Vagina (tissue), 2 donors: ENCODE measurements around the gene CXXC4.

ENCODE experiments used
- CTCF ChIP-seq, 3 experiments: fragments of 450-650 bp in 2 of 3; fragments of 200-600 bp in 1 of 3; sonication (generic) in 1 of 3; IDR thresholded peaks; one replicate each; pipeline ENCODE4 v1.5.1; 2017 to 2019; ENCODE audit warnings: antibody characterized with exemption in 3 of 3, mild to moderate bottlenecking in 2 of 3, moderate library complexity in 2 of 3
- POLR2A ChIP-seq, 2 donors: fragments of 450-650 bp; IDR thresholded peaks; one replicate each; pipeline ENCODE4 v1.6.1; 2017; ENCODE audit warnings: antibody characterized with exemption in 2 of 2, mild to moderate bottlenecking in 2 of 2, moderate library complexity in 2 of 2

GRCh38 chr4:104507112-104507511, 12.4 kb upstream of the CXXC4 start:
- TF ChIP-seq POLR2A (IDR thresholded peaks at IDR 0.05): no peak
- no peak for TF ChIP-seq CTCF (IDR thresholded peaks at IDR 0.05)
